HG03025 (cell line): ENCODE results near the gene NSA2.
A peak's percentile ranks its signal among the peaks of the same experiment; 100 is the strongest.
"Not testable (repeated sequence)": the region's sequence is repeated elsewhere in the genome, so short reads cannot be mapped to it uniquely, and the experiment has no call there.

ENCODE experiments used
- ATAC-seq: cut with Tn5 transposase; IDR thresholded peaks from one replicate; pipeline ENCODE4 v1.9.1; 2021; ENCODE audit warnings: mild to moderate bottlenecking, moderate library complexity; ENCODE audit not compliant: unreplicated experiment, low FRiP score

The NSA2 gene

GRCh38 chr5:74766849-74767578 lies at the start of gene NSA2, which contains the start of gene GFM2:
TSS of gene NSA2 (plus strand) at chr5:74767249. CDS start at chr5:74767361, 112 bp downstream.
TSS of gene GFM2 (minus strand) at chr5:74767117. CDS start at chr5:74763742, 3,375 bp downstream.
- ATAC-seq = peak; percentile 81

- ATAC-seq = no peak
These were observed 49.5 kb upstream of the NSA2 start for GRCh38 chr5:74717596-74717995.

- ATAC-seq = no peak
These were observed 44.8 kb upstream of the NSA2 start for GRCh38 chr5:74722271-74722670.

- ATAC-seq = no peak
These were observed 41.7 kb upstream of the NSA2 start for GRCh38 chr5:74725331-74725730.

GRCh38 chr5:74736759-74737158 lies 30.3 kb upstream of the NSA2 start:
- ATAC-seq = no peak

- no peak for ATAC-seq
These were observed 28.6 kb upstream of the NSA2 start for GRCh38 chr5:74738406-74738805.

- ATAC-seq = not testable (repeated sequence)
These were observed 18.3 kb upstream of the NSA2 start for GRCh38 chr5:74748742-74749141.

- no peak for ATAC-seq
These were observed 5.8 kb upstream of the NSA2 start for GRCh38 chr5:74761241-74761640.

GRCh38 chr5:74762599-74762998 lies 4.5 kb upstream of the NSA2 start:
- no peak for ATAC-seq

GRCh38 chr5:74763504-74763903 lies 3.5 kb upstream of the NSA2 start:
- no peak for ATAC-seq

- ATAC-seq = no peak
These were observed 1.8 kb upstream of the NSA2 start for GRCh38 chr5:74765201-74765600.

GRCh38 chr5:74765929-74766328 lies 1.1 kb upstream of the NSA2 start:
- ATAC-seq = no peak

GRCh38 chr5:74766418-74766848 lies 616 bp upstream of the NSA2 start:
- peak; percentile 41 for ATAC-seq

- ATAC-seq = peak; percentile 24
These were observed 497 bp downstream of the NSA2 start for GRCh38 chr5:74767579-74767913.

GRCh38 chr5:74772359-74772758 lies 5.3 kb downstream of the NSA2 start:
- ATAC-seq = no peak

- no peak for ATAC-seq
These were observed 11.6 kb downstream of the NSA2 start for GRCh38 chr5:74778609-74779008.

- ATAC-seq = no peak
These were observed 19.8 kb downstream of the NSA2 start for GRCh38 chr5:74786851-74787250.

GRCh38 chr5:74787424-74787823 lies 20.4 kb downstream of the NSA2 start:
- no peak for ATAC-seq

GRCh38 chr5:74791669-74792068 lies 24.6 kb downstream of the NSA2 start:
- not testable (repeated sequence) for ATAC-seq

GRCh38 chr5:74798977-74799911 lies 32.2 kb downstream of the NSA2 start:
- no peak for ATAC-seq

- no peak for ATAC-seq
These were observed 34.1 kb downstream of the NSA2 start for GRCh38 chr5:74801197-74801596.
